Stomach (tissue), 4 donors: Measurements from ENCODE around the gene ZBTB1.

Experiments
- CTCF ChIP-seq, 7 experiments: fragments of 450-650 bp in 4 of 7; fragments of 200-600 bp in 3 of 7; sonication (generic) in 3 of 7; IDR thresholded peaks; one replicate each; pipeline ENCODE4 v1.5.1; 2016 to 2019; ENCODE audit warnings: antibody characterized with exemption in 7 of 7, control low read depth in 2 of 7, mild to moderate bottlenecking in 1 of 7
- EP300 ChIP-seq: sonication (generic); formaldehyde crosslinking; IDR thresholded peaks from one replicate; pipeline ENCODE4 v1.6.1; 2017; ENCODE audit warnings: antibody characterized with exemption

GRCh38 chr14:64474698-64475097 is 29.9 kb upstream of the ZBTB1 start:
- no peak for TF ChIP-seq CTCF (IDR thresholded peaks at IDR 0.05)
- no peak for TF ChIP-seq EP300
